SK-N-SH (cell line): ENCODE results near the gene POLR3H. TPM values are rescaled to one million over a fixed set of nuclear protein-coding genes. Genes with fewer than 3 reads are reported as not detected.
A peak's percentile ranks its signal among the peaks of the same experiment; 100 is the strongest.

Experiments
- CTCF ChIA-PET: fragments of 300-600, 350-600 bp; formaldehyde crosslinking; extraction: SDS; loops from one replicate; lab custom pipeline; 2021; lab: Yijun Ruan, JAX
- POLR2A ChIA-PET: fragments of 350-600 bp; sonication (Branson Sonifier 250); formaldehyde crosslinking; extraction: SDS; loops from one replicate; lab custom pipeline; 2020; ENCODE audit warnings: antibody characterized with exemption, inconsistent platforms; lab: Yijun Ruan, JAX
- DNase-seq: peaks from one replicate; pipeline ENCODE4 v3.0.0; 2012
- H2AFZ ChIP-seq: fragments of 200-600 bp; sonication (generic); 2 replicates; pipeline ENCODE4 v1.8.1; 2016; ENCODE audit warnings: antibody characterized with exemption, mild to moderate bottlenecking, low read depth
- H3F3A ChIP-seq: fragments of 200-600 bp; sonication (generic); replicated peaks from 2 replicates; pipeline ENCODE3; 2016; ENCODE audit warnings: antibody characterized with exemption, mild to moderate bottlenecking; ENCODE audit not compliant: insufficient read depth
- H3K27ac ChIP-seq, 2 experiments: fragments of 200-500 bp in 1 of 2; fragments of 200-600 bp in 1 of 2; sonication (Bioruptor generic) in 1 of 2; sonication (generic), shearing (Covaris generic) in 1 of 2; 2 replicates each; pipeline versions ENCODE4 v1.5.1 to v1.6.1; 2014 to 2016; ENCODE audit warnings: low read depth in 2 of 2, inconsistent platforms in 1 of 2, low read length in 1 of 2, mild to moderate bottlenecking in 1 of 2, mixed read lengths in 1 of 2
- H3K27me3 ChIP-seq: fragments of 200-600 bp; sonication (generic), shearing (Covaris generic); 2 replicates; pipeline ENCODE4 v1.6.1; 2016; ENCODE audit warnings: mixed run types; ENCODE audit not compliant: insufficient read depth
- H3K36me3 ChIP-seq, 2 experiments: fragments of 200-500 bp in 1 of 2; fragments of 200-600 bp in 1 of 2; sonication (Bioruptor generic) in 1 of 2; sonication (generic) in 1 of 2; replicated peaks in 1 of 2; 2 replicates each; pipeline versions ENCODE3 to v1.5.1; 2014 to 2016; ENCODE audit warnings: low read length in 1 of 2, mild to moderate bottlenecking in 1 of 2; ENCODE audit not compliant: insufficient read depth in 2 of 2, control insufficient read depth in 1 of 2
- H3K4me1 ChIP-seq, 2 experiments: fragments of 200-500 bp in 1 of 2; fragments of 200-600 bp in 1 of 2; sonication (Bioruptor generic) in 1 of 2; sonication (generic), shearing (Covaris generic) in 1 of 2; 2 replicates each; pipeline versions ENCODE4 v1.5.1 to v1.6.1; 2014 to 2016; ENCODE audit warnings: low read depth in 1 of 2, low read length in 1 of 2, mixed run types in 1 of 2; ENCODE audit not compliant: insufficient read depth in 2 of 2, control insufficient read depth in 1 of 2
- H3K4me2 ChIP-seq: fragments of 200-600 bp; sonication (generic), shearing (Covaris generic); 2 replicates; pipeline ENCODE4 v1.6.1; 2017; ENCODE audit warnings: mixed run types
- H3K4me3 ChIP-seq, 2 experiments: fragments of 200-500 bp in 1 of 2; fragments of 200-600 bp in 1 of 2; sonication (Bioruptor generic) in 1 of 2; sonication (generic), shearing (Covaris generic) in 1 of 2; 2 replicates each; pipeline versions ENCODE4 v1.5.1 to v1.8.1; 2014 to 2016; ENCODE audit warnings: low read depth in 2 of 2, inconsistent platforms in 1 of 2, low read length in 1 of 2, mild to moderate bottlenecking in 1 of 2, mixed read lengths in 1 of 2, moderate library complexity in 1 of 2
- H3K79me2 ChIP-seq: fragments of 200-600 bp; sonication (generic); 2 replicates; pipeline ENCODE4 v1.8.1; 2017; ENCODE audit warnings: mild to moderate bottlenecking; ENCODE audit not compliant: insufficient read depth
- H3K9ac ChIP-seq: fragments of 200-600 bp; sonication (generic); 2 replicates; pipeline ENCODE4 v1.6.1; 2017; ENCODE audit warnings: mixed run types
- H3K9me2 ChIP-seq: fragments of 200-600 bp; sonication (generic); 2 replicates; pipeline ENCODE4 v1.6.1; 2017; ENCODE audit warnings: mixed run types
- H3K9me3 ChIP-seq: fragments of 200-600 bp; sonication (generic); 2 replicates; pipeline ENCODE4 v1.6.1; 2017; ENCODE audit warnings: mixed run types, mild to moderate bottlenecking, moderate library complexity
- H4K20me1 ChIP-seq: fragments of 200-600 bp; sonication (generic); 2 replicates; pipeline ENCODE4 v1.6.1; 2017; ENCODE audit warnings: mild to moderate bottlenecking, mixed run types; ENCODE audit not compliant: insufficient read depth
- CHD2 ChIP-seq: fragments of 150-350 bp; IDR thresholded peaks from 2 replicates; pipeline ENCODE4 v1.6.1; 2018; ENCODE audit warnings: low read length; ENCODE audit not compliant: partially characterized antibody
- EP300 ChIP-seq, 2 experiments: IDR thresholded peaks; 2 replicates each; pipeline versions ENCODE4 v1.4.0 to v1.6.1; 2012; ENCODE audit warnings: borderline replicate concordance in 1 of 2, low read depth in 1 of 2, low read length in 1 of 2
- EZH2phosphoT487 ChIP-seq: fragments of 200-600 bp; sonication (generic); IDR thresholded peaks from 2 replicates; pipeline ENCODE4 v1.6.1; 2017; ENCODE audit warnings: low read depth, mixed run types, mild to moderate bottlenecking, antibody characterized with exemption, moderate library complexity, borderline replicate concordance
- FOSL2 ChIP-seq: IDR thresholded peaks from 2 replicates; pipeline ENCODE4 v1.4.0; 2012; ENCODE audit warnings: low read depth, mild to moderate bottlenecking, moderate library complexity, borderline replicate concordance
- FOXJ3 ChIP-seq: sonication (generic); formaldehyde crosslinking; IDR thresholded peaks from 2 replicates; pipeline ENCODE4 v1.5.1; 2020; ENCODE audit warnings: mild to moderate bottlenecking, missing genetic modification reagents
- FOXM1 ChIP-seq: IDR thresholded peaks from 2 replicates; pipeline ENCODE4 v1.4.0; 2012; ENCODE audit warnings: low read depth, mild to moderate bottlenecking
- GABPA ChIP-seq: IDR thresholded peaks from 2 replicates; pipeline ENCODE4 v1.4.0; 2012; ENCODE audit warnings: low read depth, mild to moderate bottlenecking
- RCOR1 ChIP-seq: fragments of 150-350 bp; IDR thresholded peaks from 2 replicates; pipeline ENCODE4 v1.6.1; 2017; ENCODE audit warnings: antibody characterized with exemption, low read length
- SIN3A ChIP-seq: IDR thresholded peaks from 2 replicates; pipeline ENCODE4 v1.6.1; 2012; ENCODE audit warnings: low read depth, mild to moderate bottlenecking, low read length, moderate library complexity, borderline replicate concordance
- SMC3 ChIP-seq: IDR thresholded peaks from 2 replicates; pipeline ENCODE4 v1.6.1; 2012; ENCODE audit warnings: low read depth, low read length, improper control_type of control experiment
- TCF12 ChIP-seq: IDR thresholded peaks from 2 replicates; pipeline ENCODE4 v1.4.0; 2012
- WGBS: methylation state at CpG from one replicate; pipeline ENCODE4 v1.1.6; 2017; ENCODE audit warnings: low lambda C conversion rate; 5-methylcytosine and 5-hydroxymethylcytosine counted together
- polyA plus RNA-seq, 3 experiments: library from polyadenylated mRNA; depleted of rRNA; stranded (reverse); fragments of >200 nt; gene quantifications; 2 replicates each; pipeline ENCODE4 v1.2.3, GENCODE V29; 2012
- TF ChIP-seq, protein P1 (sequence below): IDR thresholded peaks from 2 replicates; pipeline ENCODE4 v1.4.0; 2012; ENCODE audit warnings: low read depth, borderline replicate concordance
- TF ChIP-seq, protein P2 (sequence below): fragments of 150-350 bp; IDR thresholded peaks from 2 replicates; pipeline ENCODE4 v1.6.1; 2017; ENCODE audit warnings: antibody characterized with exemption, low read length, low read depth, borderline replicate concordance
- TF ChIP-seq, protein P3 (sequence below): fragments of 150-350 bp; IDR thresholded peaks from 2 replicates; pipeline ENCODE4 v1.6.1; 2016; ENCODE audit warnings: mild to moderate bottlenecking, low read depth, low read length

The POLR3H gene
- polyA plus RNA-seq, 1 of the 3 experiments (the other 2 are of a cell fraction), result 22.9 TPM

DNA sequence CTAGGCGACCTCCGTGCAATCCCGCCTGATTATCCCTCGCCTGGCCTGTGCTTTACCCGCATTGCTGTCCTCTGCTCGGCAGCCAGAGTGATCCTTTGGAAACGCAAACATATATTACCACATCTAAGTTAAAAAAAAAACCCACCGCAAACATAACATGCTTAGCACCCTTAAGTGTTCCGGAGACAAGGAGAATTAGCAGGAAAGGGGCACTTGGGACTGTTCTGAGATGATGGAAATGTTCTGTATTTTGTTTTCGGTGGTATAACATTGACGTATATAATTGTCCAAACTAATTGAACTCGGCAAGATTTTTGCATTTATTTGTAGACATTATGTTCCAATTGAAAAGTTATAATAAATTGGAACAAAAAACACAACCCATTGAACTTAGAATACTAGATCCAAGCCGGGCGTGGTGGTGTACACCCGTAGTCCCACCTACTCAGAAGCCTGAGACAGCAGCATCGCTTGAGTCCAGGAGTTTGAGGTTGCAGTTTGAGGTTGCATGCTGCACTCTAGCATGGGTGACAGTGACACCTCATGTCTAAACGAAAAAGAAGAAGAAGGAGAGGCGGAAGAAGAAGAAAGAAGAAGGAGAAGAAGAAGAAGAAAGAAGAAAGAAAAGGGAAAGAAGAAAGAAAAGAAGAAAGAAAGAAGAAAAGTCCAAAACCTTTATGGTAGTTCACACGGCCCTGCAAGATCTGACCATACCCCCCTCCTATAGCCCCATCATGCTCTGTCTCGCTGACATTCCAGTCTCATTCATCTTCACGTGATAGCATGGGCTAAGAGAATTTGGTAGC, 604 bp upstream of the POLR3H start:
- Histone ChIP-seq H3K36me3 (no peaks in the 10 kb centered on the region), H3K4me2 (peak overlapping the region; percentile 65), H3K4me1 (peaks cover 4 to 8% of the 10 kb centered on the region in 2 experiments; a peak in 2 of 4 replicates), H3K4me3 (peak overlapping the region; percentile 29 to 44; a peak in 3 of 4 replicates), H3K27me3 (no peaks in the 10 kb centered on the region), H3K9me2 (no peaks in the 10 kb centered on the region), H3K9me3 (no peaks in the 10 kb centered on the region), H3F3A (no peaks in the 10 kb centered on the region), H2AFZ (peak overlapping the region; percentile 33; the same call in 1 of the 2 replicates), H3K27ac (peak overlapping the region; percentile 50 to 66; a peak in 2 of 4 replicates), H4K20me1 (peaks cover 18% of the 10 kb centered on the region; the same call in 1 of the 2 replicates), H3K79me2 (peaks cover 40% of the 10 kb centered on the region), H3K9ac (peak overlapping the region; percentile 56; the same call in 1 of the 2 replicates)
- DNase-seq, result no peak
- WGBS, result 46% methylated on average over 16 of the region's 21 CpGs
- TF ChIP-seq RCOR1 (no peak), SMC3 (no peak), EZH2phosphoT487 (no peak), FOXM1 (no peak), FOXJ3 (CRISPR knock-in tag) (no peak), FOSL2 (no peak)
- TF ChIP-seq, protein P1, sequence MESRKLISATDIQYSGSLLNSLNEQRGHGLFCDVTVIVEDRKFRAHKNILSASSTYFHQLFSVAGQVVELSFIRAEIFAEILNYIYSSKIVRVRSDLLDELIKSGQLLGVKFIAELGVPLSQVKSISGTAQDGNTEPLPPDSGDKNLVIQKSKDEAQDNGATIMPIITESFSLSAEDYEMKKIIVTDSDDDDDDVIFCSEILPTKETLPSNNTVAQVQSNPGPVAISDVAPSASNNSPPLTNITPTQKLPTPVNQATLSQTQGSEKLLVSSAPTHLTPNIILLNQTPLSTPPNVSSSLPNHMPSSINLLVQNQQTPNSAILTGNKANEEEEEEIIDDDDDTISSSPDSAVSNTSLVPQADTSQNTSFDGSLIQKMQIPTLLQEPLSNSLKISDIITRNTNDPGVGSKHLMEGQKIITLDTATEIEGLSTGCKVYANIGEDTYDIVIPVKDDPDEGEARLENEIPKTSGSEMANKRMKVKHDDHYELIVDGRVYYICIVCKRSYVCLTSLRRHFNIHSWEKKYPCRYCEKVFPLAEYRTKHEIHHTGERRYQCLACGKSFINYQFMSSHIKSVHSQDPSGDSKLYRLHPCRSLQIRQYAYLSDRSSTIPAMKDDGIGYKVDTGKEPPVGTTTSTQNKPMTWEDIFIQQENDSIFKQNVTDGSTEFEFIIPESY, result no peak
- TF ChIP-seq, protein P2, sequence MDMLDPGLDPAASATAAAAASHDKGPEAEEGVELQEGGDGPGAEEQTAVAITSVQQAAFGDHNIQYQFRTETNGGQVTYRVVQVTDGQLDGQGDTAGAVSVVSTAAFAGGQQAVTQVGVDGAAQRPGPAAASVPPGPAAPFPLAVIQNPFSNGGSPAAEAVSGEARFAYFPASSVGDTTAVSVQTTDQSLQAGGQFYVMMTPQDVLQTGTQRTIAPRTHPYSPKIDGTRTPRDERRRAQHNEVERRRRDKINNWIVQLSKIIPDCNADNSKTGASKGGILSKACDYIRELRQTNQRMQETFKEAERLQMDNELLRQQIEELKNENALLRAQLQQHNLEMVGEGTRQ, result no peak
- ChIA-PET CTCF (interaction anchor here (1.4 kb wide), 2 partner anchors 10 to 58 kb away, joined by 3 to 4 read pairs; no protein-coding TSS in a partner anchor), POLR2A (no interaction called here)

DNA sequence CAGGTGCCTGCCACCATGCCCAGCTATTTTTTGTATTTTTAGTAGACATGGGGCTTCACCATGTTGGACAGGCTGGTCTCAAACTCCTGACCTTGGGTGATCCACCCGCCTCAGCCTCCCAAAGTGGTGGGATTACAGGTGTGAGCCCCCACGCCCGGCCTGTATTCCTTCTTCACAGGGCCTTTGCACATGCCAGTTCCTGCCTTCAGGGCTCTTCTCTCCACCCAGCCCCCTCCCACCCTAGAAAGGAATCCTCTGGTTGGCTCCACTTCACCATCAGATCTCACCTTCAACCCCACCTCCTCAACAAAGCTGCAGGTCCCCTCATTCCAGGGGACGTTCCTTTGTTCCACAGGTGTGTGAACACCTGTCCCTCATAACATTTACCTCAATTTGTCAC, 2.0 kb downstream of the POLR3H start:
- H3K79me2 ChIP-seq, result peaks cover 50% of the 10 kb centered on the region
- no peak for DNase-seq

More for the DNA sequence above, 2.0 kb downstream of the POLR3H start:
- Histone ChIP-seq H3K9me3 (no peaks in the 10 kb centered on the region), H3K27ac (no peak overlapping the region), H2AFZ (no peak overlapping the region), H3K36me3 (no peaks in the 10 kb centered on the region), H3F3A (no peaks in the 10 kb centered on the region), H3K9ac (no peak overlapping the region), H3K4me1 (peaks cover 4 to 8% of the 10 kb centered on the region in 2 experiments; a peak in 2 of 4 replicates), H3K4me2 (peak overlapping the region; percentile 84), H3K4me3 (no peak overlapping the region), H3K27me3 (no peaks in the 10 kb centered on the region), H3K9me2 (no peaks in the 10 kb centered on the region), H4K20me1 (peaks cover 18% of the 10 kb centered on the region; the same call in 1 of the 2 replicates)
- ChIA-PET CTCF (no interaction called here), POLR2A (no interaction called here)
- TF ChIP-seq CHD2 (no peak), TCF12 (no peak), SIN3A (no peak), EP300 (IDR thresholded peaks at IDR 0.05; ENCODE audit: borderline replicate concordance in 1 of 2, low read depth in 1 of 2, low read length in 1 of 2) (no peak), GABPA (no peak)
- TF ChIP-seq, protein P2, result no peak
- TF ChIP-seq, protein P3, sequence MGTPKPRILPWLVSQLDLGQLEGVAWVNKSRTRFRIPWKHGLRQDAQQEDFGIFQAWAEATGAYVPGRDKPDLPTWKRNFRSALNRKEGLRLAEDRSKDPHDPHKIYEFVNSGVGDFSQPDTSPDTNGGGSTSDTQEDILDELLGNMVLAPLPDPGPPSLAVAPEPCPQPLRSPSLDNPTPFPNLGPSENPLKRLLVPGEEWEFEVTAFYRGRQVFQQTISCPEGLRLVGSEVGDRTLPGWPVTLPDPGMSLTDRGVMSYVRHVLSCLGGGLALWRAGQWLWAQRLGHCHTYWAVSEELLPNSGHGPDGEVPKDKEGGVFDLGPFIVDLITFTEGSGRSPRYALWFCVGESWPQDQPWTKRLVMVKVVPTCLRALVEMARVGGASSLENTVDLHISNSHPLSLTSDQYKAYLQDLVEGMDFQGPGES, result no peak
- 95% methylated on average over 4 of the region's 4 CpGs for WGBS
